GM13977 (cell line): Measurements from ENCODE around the gene NET1.
"Not testable (repeated sequence)": the region's sequence is repeated elsewhere in the genome, so short reads cannot be mapped to it uniquely, and the experiment has no call there.

Experiments
- DNase-seq: peaks from one replicate; pipeline ENCODE4 v3.0.0; 2012; ENCODE audit warnings: low spot score
- CTCF ChIP-seq: IDR thresholded peaks from 2 replicates; pipeline ENCODE4 v1.5.1; 2012; ENCODE audit warnings: mild to moderate bottlenecking, control low read depth; ENCODE audit not compliant: insufficient read depth; ENCODE audit errors: extremely low read depth, missing control alignments
- in situ Hi-C: fragments of 300-500 bp; cut with MboI; formaldehyde crosslinking; loops from one replicate; pipeline ENCODE4 v1.12.0; 2022; ENCODE audit warnings: low sequenced_read_pairs, low pct_unique_long_range_greater_than_20kb, mixed read lengths, inconsistent platforms; ENCODE audit not compliant: unreplicated experiment

The NET1 gene

GRCh38 chr10:5467207-5467535 is 54.8 kb downstream of the NET1 start:
- TF ChIP-seq CTCF = no peak
- in situ Hi-C loops = no loop called here
- no peak for DNase-seq

GRCh38 chr10:5467634-5468255 is 55.4 kb downstream of the NET1 start:
- no peak for TF ChIP-seq CTCF
- in situ Hi-C loops = no loop called here
- DNase-seq = no peak

- TF ChIP-seq CTCF = no peak
- no peak for DNase-seq
- in situ Hi-C loops = no loop called here
Observed at GRCh38 chr10:5468262-5469106, 56.1 kb downstream of the NET1 start.

GRCh38 chr10:5469353-5470061 is 57.1 kb downstream of the NET1 start:
- DNase-seq = no peak
- in situ Hi-C loops = no loop called here
- no peak for TF ChIP-seq CTCF

- DNase-seq = no peak
- in situ Hi-C loops = no loop called here
- no peak for TF ChIP-seq CTCF
Observed at GRCh38 chr10:5470062-5470751, 57.9 kb downstream of the NET1 start.

GRCh38 chr10:5474642-5475041 is 62.3 kb downstream of the NET1 start:
- in situ Hi-C loops = not testable (repeated sequence)

GRCh38 chr10:5475088-5475487 is 62.7 kb downstream of the NET1 start:
- DNase-seq, in situ Hi-C loops: not testable (repeated sequence)

More at GRCh38 chr10:5474642-5475041, 62.3 kb downstream of the NET1 start:
- DNase-seq = not testable (repeated sequence)

- in situ Hi-C loops, DNase-seq: not testable (repeated sequence)
Observed at GRCh38 chr10:5475974-5476807, 63.8 kb downstream of the NET1 start.
